Posterior cingulate gyrus (tissue), 11 donors: ENCODE results near the gene FNDC7.
"Not testable (repeated sequence)": the region's sequence is repeated elsewhere in the genome, so short reads cannot be mapped to it uniquely, and the experiment has no call there.

Experiments
- DNase-seq, 10 donors: peaks; one replicate each; pipeline versions ENCODE4 v3.0.0 to v3.0.0-alpha.2; 2020 to 2021; ENCODE audit warnings: mixed read lengths in 3 of 10
- intact Hi-C: fragments of 100-400 bp; cut with DNase I; formaldehyde crosslinking; loops from one replicate; pipeline ENCODE4 v1.15.1; 2023

FNDC7 gene

GRCh38 chr1:108692724-108693655 is 19.7 kb upstream of the FNDC7 start:
- peak in 2 of 10 donors; percentile 11 to 23 for DNase-seq
- intact Hi-C loops = loop anchor here (2.0 to 10.0 kb wide), 4 partner anchors 32 to 206 kb away; partner anchors contain the start of genes HENMT1 and STXBP3

- DNase-seq = no peak
- intact Hi-C loops = loop anchor here (5.0 to 10.0 kb wide), 2 partner anchors 119 to 187 kb away; no protein-coding TSS in a partner anchor
These were observed 17.2 kb upstream of the FNDC7 start for GRCh38 chr1:108695535-108695934.

DNA sequence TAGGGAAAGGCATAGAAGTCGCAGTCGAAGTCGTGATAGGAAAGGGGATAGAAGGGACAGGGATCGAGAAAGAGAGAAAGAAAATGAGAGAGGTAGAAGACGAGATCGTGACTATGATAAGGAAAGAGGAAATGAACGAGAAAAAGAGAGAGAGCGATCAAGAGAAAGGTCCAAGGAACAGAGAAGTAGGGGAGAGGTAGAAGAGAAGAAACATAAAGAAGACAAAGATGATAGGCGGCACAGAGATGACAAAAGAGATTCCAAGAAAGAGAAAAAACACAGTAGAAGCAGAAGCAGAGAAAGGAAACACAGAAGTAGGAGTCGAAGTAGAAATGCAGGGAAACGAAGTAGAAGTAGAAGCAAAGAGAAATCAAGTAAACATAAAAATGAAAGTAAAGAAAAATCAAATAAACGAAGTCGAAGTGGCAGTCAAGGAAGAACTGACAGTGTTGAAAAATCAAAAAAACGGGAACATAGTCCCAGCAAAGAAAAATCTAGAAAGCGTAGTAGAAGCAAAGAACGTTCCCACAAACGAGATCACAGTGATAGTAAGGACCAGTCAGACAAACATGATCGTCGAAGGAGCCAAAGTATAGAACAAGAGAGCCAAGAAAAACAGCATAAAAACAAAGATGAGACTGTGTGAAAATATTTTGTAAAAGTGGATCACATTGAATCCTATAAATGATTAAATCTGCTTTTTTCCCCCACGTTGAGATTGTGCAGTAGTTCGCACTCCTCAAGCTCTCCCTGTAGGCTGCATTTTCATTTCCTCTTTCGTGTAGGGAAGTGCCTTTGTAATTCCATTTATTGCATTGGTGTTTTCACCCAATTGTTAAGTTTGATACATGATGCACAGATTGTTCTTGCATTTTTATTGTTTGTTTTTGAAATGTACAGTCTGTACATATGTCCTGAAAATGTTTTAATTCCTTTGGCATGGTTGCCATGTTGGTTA is 13.1 kb upstream of the FNDC7 start:
- intact Hi-C loops = loop anchor here (5.0 to 10.0 kb wide), 2 partner anchors 115 to 183 kb away; no protein-coding TSS in a partner anchor

DNA sequence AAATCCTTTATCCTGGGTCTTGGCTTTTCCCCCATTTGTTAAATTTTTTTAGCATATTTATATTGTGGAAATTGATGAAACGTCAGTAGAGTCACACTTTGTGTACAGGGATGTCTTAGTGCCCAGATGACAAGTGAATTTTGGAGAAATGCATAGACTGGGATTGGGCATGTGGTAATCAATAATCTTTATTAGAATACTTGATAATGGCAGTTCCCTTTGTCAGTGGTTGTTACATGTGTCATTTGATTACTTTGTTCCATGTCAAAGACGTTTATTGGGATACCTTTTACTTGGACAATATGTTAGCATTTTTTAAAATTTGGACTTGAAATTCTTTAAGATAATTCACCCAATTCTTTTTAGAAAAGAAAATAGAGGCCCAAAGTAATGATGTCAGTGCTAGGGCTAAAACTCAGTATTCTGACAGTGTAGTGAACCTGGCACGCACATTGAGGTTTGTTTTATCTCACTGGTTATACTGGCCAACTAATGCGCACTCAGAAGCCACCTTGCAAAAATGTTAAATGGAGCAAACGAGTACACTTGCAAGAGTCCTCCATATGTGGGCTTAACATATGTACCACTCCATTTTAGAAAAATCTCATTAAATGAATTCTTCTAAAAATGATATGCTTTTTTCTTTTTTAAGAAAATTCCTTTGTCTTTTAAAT is 11.4 kb upstream of the FNDC7 start:
- DNase-seq = no peak
- intact Hi-C loops = no loop called here

More for the DNA sequence above, 13.1 kb upstream of the FNDC7 start:
- no peak for DNase-seq

DNA sequence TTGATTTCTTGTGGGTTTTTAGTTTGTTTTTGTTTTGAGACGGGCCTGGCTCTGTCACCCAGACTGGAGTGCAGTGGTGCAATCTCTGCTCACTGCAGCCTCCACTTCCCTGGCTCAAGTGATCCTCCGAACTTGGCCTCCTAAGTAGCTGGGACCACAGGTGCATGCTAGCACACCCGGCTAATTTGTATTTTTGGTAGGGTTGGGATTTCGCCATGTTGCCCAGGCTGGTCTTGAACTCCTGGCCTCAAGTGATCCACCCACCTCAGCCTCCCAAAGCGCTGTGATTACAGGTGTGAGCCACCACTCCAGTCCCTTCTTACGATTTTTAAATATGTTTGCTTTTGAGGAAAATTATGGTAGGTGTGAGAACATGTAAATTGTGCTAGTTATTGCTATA is 10.6 kb upstream of the FNDC7 start:
- intact Hi-C loops, DNase-seq: not testable (repeated sequence)

GRCh38 chr1:108703939-108704338 is 8.8 kb upstream of the FNDC7 start:
- intact Hi-C loops = no loop called here
- DNase-seq = no peak

DNA sequence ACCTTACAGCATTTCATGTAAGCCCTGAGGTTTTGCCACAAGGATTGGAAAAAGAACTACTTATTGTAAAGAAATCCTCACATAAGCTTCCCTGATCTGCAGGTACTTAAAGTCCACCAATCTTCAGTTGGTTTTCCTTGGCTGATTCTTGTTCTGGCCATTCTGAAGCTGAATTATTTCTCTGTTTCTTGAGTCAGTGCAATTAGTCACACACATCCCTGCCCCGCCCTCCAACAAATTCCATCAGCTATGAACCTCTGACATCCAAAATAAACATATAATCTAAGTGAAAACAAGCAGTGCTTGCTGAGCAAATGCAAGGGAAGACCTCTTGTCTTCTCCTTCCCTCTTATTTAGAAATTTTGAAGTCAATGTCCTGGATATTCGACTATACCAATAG is 8.2 kb upstream of the FNDC7 start:
- intact Hi-C loops = no loop called here
- no peak for DNase-seq

GRCh38 chr1:108706643-108707042 is 6.1 kb upstream of the FNDC7 start:
- intact Hi-C loops = no loop called here
- no peak for DNase-seq

GRCh38 chr1:108708691-108709660 is 3.7 kb upstream of the FNDC7 start:
- DNase-seq = no peak
- intact Hi-C loops = no loop called here

DNA sequence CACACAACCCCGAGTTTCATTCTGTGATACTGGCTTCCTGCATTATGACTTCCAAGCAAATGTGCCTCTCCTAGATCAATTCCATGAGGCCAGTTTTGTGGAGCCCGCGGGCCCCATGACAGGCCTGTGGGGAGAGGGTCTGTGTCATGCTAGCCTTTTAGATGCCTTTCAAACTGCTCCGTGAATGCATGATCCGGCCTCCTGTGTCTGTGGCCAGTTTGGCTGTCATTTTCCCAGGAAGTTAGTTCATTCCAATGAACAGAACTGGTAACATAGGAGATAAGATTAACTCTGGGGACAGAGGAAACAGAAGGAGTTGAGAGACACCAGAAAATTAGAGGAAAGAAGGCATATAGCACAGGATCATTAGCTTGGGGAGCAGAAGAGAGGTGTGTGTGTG is 3.2 kb downstream of the FNDC7 start:
- intact Hi-C loops = no loop called here
- DNase-seq = no peak

- no peak for DNase-seq
- intact Hi-C loops = no loop called here
These were observed 3.9 kb downstream of the FNDC7 start for GRCh38 chr1:108716437-108717230.

DNA sequence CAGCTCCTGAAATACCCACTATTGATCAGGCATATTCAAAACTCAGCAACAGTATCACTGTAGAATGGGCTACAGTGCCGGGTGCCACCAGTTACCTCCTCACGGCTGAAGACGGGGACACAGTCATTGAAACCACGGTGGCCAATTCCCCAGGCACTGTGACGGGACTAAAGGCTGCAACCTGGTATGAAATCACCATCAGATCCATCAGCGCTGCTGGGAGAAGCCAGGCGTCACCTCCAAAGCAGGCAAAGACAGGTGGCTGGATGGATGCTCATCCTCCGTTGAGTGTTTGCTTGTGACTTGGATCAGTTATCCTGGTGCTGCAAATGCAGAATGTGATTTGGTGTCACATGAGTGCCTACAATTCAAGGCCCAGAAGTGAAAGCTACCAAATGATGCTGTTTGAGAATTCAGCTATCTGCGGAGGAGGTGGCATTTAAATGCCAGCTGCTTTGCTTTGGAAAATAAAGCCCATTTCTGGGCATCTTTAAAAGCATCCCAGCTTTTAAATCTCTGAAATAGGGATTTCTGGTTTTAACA is 5.1 kb downstream of the FNDC7 start:
- intact Hi-C loops = no loop called here
- DNase-seq = peak in 6 of 10 donors; percentile 17 to 85 (median 40)

DNA sequence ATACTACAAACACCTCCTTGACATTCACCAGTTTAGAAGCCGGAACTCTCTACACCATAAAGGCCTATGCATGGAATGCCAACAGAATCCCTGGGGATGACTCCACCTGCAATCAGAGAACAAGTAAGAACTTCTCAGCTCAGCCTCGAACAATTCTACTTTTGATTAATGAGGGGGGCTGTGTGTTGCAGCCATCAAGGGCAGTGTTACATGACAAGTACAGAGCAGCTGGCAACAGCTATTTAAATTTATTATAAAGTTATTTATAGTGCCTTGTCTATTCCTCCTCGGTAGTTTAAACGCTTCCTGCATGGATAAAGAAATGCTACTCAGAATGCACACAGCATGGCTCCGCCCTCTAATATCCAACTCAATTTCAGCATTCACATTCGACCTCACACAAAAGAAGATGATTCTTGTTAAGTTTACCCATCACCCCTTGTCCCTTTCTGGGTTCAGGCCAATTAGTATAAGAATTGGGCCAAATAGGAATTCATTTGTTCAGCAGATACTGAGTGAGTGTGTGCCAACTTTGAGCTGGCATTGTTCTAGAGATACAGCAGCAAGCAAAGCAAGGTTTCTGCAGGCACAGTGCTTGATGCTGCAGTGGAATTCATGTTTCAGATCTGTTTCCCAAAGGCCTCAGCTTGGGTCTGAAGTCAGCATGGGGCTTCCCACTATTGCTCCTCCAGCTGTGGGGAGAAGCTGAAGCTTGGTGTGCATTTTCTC is 6.4 kb downstream of the FNDC7 start:
- DNase-seq = peak in 1 of 10 donors; percentile 24
- intact Hi-C loops = no loop called here

- intact Hi-C loops = no loop called here
- DNase-seq = peak in 1 of 10 donors; percentile 27
These were observed 7.1 kb downstream of the FNDC7 start for GRCh38 chr1:108719656-108720435.

GRCh38 chr1:108722292-108722691 is 9.6 kb downstream of the FNDC7 start:
- intact Hi-C loops = no loop called here
- DNase-seq = no peak

- no peak for DNase-seq
- intact Hi-C loops = no loop called here
These were observed 13.2 kb downstream of the FNDC7 start for GRCh38 chr1:108725906-108726305.
